GM19397 (cell line): ENCODE measurements around the gene AP1B1.

Experiments
- ATAC-seq: cut with Tn5 transposase; IDR thresholded peaks from one replicate; pipeline ENCODE4 v1.9.1; 2021; ENCODE audit warnings: mild to moderate bottlenecking, moderate library complexity; ENCODE audit not compliant: unreplicated experiment

The AP1B1 gene

GRCh38 chr22:29301716-29302401 is 86.5 kb downstream of the AP1B1 start:
- ATAC-seq = no peak

GRCh38 chr22:29300807-29301601 is 87.4 kb downstream of the AP1B1 start:
- no peak for ATAC-seq

- no peak for ATAC-seq
Observed at GRCh38 chr22:29300467-29300806, 87.9 kb downstream of the AP1B1 start.

GRCh38 chr22:29299136-29299900 is 89.1 kb downstream of the AP1B1 start:
- ATAC-seq = no peak

DNA sequence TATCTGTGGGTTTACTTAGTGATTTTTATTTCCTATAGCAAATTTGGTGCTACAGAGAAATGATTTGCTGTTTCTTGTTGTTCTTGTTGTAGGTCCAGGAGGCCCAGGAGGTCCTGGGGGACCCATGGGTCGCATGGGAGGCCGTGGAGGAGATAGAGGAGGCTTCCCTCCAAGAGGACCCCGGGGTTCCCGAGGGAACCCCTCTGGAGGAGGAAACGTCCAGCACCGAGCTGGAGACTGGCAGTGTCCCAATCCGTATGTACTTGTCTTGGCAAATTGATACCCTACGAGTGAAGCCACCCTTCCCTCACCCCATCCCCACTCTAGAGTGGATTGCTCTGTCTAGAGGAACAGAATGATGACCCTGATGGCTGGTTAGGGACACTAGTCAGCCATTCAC is 89.7 kb downstream of the AP1B1 start:
- no peak for ATAC-seq

DNA sequence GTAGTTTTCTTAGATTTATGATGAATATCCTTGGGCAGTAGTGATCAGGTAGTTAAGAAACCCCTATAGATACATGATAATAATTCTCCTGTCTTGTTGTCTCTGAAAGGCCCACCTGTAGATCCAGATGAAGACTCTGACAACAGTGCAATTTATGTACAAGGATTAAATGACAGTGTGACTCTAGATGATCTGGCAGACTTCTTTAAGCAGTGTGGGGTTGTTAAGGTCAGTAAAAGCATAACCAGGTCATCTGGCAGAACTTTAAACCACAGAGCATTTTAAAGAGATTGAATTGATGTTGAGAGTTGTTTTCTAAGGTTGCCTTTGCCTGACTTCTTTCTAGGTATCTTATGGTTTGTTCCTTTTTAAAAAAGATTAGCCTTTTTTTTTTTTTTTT is 96.0 kb downstream of the AP1B1 start:
- no peak for ATAC-seq

- ATAC-seq = no peak
Observed at GRCh38 chr22:29291215-29291614, 97.2 kb downstream of the AP1B1 start.

DNA sequence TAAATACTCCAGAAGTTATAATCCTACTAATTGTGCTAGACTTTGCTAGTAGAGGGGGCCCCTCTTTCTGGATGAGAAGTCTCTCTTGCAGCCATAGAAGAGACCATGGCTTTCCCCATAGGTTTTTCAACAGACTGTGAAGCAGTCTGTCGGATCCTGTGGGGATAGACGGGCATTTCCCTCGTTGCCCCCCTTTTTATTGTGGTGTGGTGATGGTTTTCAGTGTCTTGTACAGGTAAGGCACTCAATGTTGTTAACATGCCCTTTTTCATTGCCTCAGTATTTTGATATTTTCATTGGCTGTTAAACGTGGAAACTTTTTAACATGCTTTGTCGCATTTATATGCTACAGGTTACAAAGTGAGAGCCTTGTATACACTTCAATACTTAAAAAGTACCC is 98.3 kb downstream of the AP1B1 start:
- ATAC-seq = no peak

DNA sequence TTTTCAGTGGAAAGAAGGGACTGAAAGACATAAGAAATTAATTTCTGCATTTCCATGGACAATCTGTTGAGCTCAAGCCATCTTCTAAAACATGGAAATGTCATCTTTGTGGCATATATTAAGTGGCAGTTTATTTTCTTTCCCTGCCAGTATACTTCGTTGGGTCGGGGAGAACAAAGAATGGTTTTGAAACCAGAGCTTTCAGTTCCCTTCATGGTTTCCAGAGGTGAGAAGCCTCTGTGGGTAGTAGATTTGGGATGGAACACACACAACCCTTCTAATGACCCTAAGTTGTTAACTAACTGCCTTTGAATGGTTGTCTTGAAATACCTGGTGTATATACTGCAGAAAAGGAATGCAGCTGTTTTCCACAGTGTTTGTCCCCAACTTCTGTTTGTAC is 99.5 kb downstream of the AP1B1 start:
- no peak for ATAC-seq

- ATAC-seq = no peak
Observed at GRCh38 chr22:29284196-29284595, 104.2 kb downstream of the AP1B1 start.

DNA sequence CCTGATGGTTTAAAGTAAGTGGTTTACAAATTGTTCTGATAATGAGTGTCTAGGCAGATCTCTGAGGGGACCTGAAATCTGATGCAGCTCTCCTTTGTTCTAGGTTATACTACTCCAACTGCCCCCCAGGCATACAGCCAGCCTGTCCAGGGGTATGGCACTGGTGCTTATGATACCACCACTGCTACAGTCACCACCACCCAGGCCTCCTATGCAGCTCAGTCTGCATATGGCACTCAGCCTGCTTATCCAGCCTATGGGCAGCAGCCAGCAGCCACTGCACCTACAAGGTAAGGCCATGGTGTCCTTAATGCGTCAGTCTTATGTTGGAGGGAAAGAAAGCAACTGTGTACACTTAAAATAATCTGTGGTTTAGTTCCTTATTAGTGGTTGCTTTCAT is 110.4 kb downstream of the AP1B1 start:
- no peak for ATAC-seq
